ENCODE data around the gene SLC22A7. TPM values are rescaled to one million over a fixed set of nuclear protein-coding genes. Genes with fewer than 3 reads are reported as not detected.

The SLC22A7 gene
- total RNA-seq, 1 donor from 2014 or later = 1.8 TPM

DNA sequence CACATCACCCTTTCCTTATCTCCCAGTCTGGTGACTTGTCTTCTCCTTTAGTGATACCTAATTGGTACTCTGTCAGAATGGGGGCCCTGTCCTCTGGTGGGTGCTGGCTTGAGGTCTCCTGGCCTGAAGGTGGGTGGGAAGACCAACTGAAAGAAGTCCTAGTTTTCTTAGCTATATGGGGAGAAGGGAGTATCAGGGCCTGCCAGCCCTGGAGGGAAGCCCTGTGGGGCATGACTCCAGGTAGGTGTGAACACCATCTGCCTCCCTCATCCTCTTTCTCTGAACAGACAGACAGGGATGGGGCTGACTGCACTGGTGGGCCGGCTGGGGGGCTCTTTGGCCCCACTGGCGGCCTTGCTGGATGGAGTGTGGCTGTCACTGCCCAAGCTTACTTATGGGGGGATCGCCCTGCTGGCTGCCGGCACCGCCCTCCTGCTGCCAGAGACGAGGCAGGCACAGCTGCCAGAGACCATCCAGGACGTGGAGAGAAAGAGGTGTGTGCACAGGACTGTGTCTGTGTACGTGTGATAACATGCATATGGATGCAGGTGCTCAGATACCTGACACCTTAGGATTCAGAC lies 5.8 kb downstream of the SLC22A7 start:
- peak in 1 of 2 donors; percentile 51 for DNase-seq (ENCODE audit: low spot score in 2 of 2)
- intact Hi-C loops (cut with DNase I) = no loop called here
- Histone ChIP-seq H3K27ac (no peak overlapping the region), H3K27me3 (peaks cover 5% of the 10 kb centered on the region), H3K9me3 (no peaks in the 10 kb centered on the region), H3K4me3 (no peak overlapping the region), H3K4me1 (no peaks in the 10 kb centered on the region), H3K36me3 (no peaks in the 10 kb centered on the region)
- TF ChIP-seq, protein P1, sequence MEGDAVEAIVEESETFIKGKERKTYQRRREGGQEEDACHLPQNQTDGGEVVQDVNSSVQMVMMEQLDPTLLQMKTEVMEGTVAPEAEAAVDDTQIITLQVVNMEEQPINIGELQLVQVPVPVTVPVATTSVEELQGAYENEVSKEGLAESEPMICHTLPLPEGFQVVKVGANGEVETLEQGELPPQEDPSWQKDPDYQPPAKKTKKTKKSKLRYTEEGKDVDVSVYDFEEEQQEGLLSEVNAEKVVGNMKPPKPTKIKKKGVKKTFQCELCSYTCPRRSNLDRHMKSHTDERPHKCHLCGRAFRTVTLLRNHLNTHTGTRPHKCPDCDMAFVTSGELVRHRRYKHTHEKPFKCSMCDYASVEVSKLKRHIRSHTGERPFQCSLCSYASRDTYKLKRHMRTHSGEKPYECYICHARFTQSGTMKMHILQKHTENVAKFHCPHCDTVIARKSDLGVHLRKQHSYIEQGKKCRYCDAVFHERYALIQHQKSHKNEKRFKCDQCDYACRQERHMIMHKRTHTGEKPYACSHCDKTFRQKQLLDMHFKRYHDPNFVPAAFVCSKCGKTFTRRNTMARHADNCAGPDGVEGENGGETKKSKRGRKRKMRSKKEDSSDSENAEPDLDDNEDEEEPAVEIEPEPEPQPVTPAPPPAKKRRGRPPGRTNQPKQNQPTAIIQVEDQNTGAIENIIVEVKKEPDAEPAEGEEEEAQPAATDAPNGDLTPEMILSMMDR (IDR thresholded peaks at IDR 0.05) = no peak

DNA sequence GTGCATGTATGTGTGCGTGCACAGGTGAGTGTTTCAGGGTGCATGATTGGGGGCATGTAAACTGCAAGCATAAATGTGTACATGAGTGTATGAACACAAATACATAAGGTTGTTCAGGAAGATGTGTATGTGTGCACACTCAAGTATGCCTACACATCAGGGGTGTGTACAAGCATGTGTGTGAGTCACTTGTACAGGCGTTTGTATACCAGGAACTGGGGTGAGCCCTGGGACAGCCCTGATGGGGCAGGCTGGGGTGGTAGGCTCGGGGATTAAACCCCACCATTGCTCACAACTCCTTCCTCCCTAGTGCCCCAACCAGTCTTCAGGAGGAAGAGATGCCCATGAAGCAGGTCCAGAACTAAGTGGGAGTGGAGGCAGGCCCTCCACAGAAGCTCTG lies 6.3 kb downstream of the SLC22A7 start:
- H3K27ac ChIP-seq = no peak overlapping the region
- TF ChIP-seq, protein P1 (IDR thresholded peaks at IDR 0.05) = no peak
- peaks cover 5% of the 10 kb centered on the region for H3K27me3 ChIP-seq
- no peaks in the 10 kb centered on the region for H3K9me3 ChIP-seq
- no peaks in the 10 kb centered on the region for H3K36me3 ChIP-seq
- H3K4me1 ChIP-seq = no peaks in the 10 kb centered on the region
- no peak overlapping the region for H3K4me3 ChIP-seq
- intact Hi-C loops (cut with DNase I) = no loop called here
- peak in 1 of 2 donors; percentile 16 for DNase-seq (ENCODE audit: low spot score in 2 of 2)

DNA sequence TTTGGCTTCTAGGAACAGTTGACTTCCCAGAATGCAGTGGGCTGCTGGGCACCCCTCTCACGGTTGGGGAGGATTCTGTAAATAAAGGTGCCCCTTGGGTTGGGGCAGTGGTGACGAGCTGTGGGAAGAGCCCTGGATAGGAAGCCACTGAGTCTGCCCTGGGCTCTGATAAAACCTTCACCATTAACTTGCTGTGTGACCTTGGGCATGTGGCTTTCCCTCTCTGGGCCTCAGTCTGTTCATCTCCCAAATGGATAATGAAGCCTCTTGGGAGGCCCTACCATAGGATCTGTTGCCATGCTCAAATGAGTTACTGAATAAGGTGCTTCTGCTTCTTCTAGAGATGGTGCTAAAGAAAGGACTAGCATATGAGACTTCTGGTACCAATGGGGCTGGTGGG lies 6.8 kb downstream of the SLC22A7 start:
- no peaks in the 10 kb centered on the region for H3K36me3 ChIP-seq

DNA sequence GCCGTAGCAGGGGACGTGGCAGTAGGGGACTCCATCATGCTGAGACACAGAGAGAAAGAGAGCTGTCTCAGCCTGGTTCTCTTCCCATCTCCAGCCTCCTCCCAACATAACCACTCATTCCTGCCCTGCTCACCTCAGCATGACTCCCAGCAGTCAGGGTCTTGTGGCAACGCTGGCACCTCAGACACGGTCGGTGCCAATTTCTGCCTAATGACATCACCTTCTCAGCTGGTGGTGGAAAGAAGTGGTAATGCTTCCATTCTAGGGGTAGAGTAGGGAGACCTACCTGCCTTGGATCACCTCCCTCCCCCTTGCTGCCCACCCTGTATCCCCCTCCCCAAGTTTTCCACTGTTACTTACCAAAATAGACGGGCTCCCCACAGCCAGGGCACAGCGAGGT lies 8.0 kb downstream of the SLC22A7 start:
- no peak overlapping the region for H3K27ac ChIP-seq
- TF ChIP-seq, protein P1 (IDR thresholded peaks at IDR 0.05) = no peak
- no peak overlapping the region for H3K4me3 ChIP-seq
- H3K36me3 ChIP-seq = no peaks in the 10 kb centered on the region
- no peaks in the 10 kb centered on the region for H3K4me1 ChIP-seq
- H3K27me3 ChIP-seq = peaks cover 5% of the 10 kb centered on the region
- intact Hi-C loops (cut with DNase I) = no loop called here
- no peak for DNase-seq (ENCODE audit: low spot score in 2 of 2)
- no peaks in the 10 kb centered on the region for H3K9me3 ChIP-seq

More for the DNA sequence above, 6.8 kb downstream of the SLC22A7 start:
- TF ChIP-seq, protein P1 (IDR thresholded peaks at IDR 0.05) = no peak
- intact Hi-C loops (cut with DNase I) = no loop called here
- Histone ChIP-seq H3K9me3 (no peaks in the 10 kb centered on the region), H3K4me1 (no peaks in the 10 kb centered on the region), H3K27me3 (peaks cover 5% of the 10 kb centered on the region), H3K4me3 (no peak overlapping the region), H3K27ac (no peak overlapping the region)
- DNase-seq (ENCODE audit: low spot score in 2 of 2) = no peak

DNA sequence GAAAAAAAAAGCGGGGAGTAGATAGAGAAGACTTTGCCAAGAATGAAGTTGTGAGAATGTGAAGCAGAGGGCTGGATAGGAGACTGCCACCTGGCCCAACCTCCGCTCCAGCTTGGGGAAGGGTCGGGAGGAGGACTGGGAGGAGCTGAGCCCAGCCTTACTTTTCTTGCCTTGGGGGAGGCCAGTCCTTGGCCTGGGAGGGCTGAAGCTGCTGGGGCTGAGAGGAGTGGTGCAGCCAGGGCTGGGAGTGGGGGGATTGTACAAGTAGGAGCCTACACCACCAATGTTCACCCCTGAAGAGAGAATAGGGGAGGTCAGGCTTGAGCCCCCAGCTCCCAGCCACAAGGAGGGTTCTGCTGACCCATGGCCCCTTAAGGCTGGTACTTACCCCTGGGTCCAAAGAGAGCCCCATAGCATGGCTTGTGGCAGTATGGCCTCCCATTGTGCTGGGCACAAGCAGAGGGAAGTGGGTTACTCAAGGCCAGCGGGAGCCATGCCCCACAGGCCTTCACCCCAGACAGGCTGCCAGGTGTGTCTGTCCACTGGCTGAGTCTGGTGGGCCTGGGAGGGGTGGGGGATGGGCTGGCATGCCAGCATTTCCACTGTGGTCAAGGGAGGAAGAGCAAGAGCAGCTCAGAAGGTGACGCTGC lies 9.5 kb downstream of the SLC22A7 start:
- intact Hi-C loops (cut with DNase I) = no loop called here

More for the DNA sequence above, 9.5 kb downstream of the SLC22A7 start:
- no peak for DNase-seq (ENCODE audit: low spot score in 2 of 2)
- Histone ChIP-seq H3K4me1 (no peaks in the 10 kb centered on the region), H3K36me3 (no peaks in the 10 kb centered on the region), H3K27ac (no peak overlapping the region), H3K9me3 (no peaks in the 10 kb centered on the region), H3K4me3 (no peak overlapping the region), H3K27me3 (peaks cover 5% of the 10 kb centered on the region)
- TF ChIP-seq, protein P1 (IDR thresholded peaks at IDR 0.05) = no peak

All from ascending aorta (tissue), 2 donors.